ENCODE results near the gene GIT1. TPM values are rescaled to one million over a fixed set of nuclear protein-coding genes. Genes with fewer than 3 reads are reported as not detected.

Gene GIT1
- total RNA-seq, 6 donors from 2014 or later = 34.6 to 88.4 (median 45.5) TPM

DNA sequence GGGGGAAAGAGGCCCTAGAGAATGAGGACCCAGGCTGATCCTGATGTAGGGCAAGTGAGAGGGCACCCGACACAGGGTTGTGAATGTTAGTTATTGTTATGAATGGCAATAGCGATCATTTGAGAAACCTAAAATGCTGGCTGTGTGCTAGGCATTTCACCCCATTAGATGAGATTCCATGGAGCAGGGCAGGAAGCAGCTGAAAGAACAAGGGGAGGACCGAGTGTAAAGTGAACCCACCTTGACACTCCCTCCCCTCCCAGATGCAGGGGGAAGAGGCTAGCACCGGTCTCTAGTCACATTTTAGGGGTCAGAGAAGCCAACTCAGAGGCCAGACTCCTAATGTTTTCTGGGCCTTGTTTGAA lies 33.8 kb upstream of the GIT1 start:
- Histone ChIP-seq H3K4me1 (peaks cover 11 to 26% (median 20%) of the 10 kb centered on the region in 4 donors), H3K27ac (no peak overlapping the region), H3K4me3 (peak overlapping the region in 3 of 4 donors; percentile 67 to 76 (median 68)), H3K27me3 (peaks cover 0 to 2% (median 0%) of the 10 kb centered on the region in 4 donors), H3K36me3 (no peaks in the 10 kb centered on the region), H3K9me3 (no peaks in the 10 kb centered on the region)
- TF ChIP-seq POLR2AphosphoS5 (IDR thresholded peaks at IDR 0.05) (no peak), CTCF (IDR thresholded peaks at IDR 0.05) (no peak), EP300 (IDR thresholded peaks at IDR 0.05) (no peak), POLR2A (IDR thresholded peaks at IDR 0.05) (no peak)
- WGBS, 2 donors = 53 to 64% methylated on average over 4 of the region's 4 CpGs
- DNase-seq = no peak
- ATAC-seq (ENCODE audit: low FRiP score in 2 of 2) = no peak

DNA sequence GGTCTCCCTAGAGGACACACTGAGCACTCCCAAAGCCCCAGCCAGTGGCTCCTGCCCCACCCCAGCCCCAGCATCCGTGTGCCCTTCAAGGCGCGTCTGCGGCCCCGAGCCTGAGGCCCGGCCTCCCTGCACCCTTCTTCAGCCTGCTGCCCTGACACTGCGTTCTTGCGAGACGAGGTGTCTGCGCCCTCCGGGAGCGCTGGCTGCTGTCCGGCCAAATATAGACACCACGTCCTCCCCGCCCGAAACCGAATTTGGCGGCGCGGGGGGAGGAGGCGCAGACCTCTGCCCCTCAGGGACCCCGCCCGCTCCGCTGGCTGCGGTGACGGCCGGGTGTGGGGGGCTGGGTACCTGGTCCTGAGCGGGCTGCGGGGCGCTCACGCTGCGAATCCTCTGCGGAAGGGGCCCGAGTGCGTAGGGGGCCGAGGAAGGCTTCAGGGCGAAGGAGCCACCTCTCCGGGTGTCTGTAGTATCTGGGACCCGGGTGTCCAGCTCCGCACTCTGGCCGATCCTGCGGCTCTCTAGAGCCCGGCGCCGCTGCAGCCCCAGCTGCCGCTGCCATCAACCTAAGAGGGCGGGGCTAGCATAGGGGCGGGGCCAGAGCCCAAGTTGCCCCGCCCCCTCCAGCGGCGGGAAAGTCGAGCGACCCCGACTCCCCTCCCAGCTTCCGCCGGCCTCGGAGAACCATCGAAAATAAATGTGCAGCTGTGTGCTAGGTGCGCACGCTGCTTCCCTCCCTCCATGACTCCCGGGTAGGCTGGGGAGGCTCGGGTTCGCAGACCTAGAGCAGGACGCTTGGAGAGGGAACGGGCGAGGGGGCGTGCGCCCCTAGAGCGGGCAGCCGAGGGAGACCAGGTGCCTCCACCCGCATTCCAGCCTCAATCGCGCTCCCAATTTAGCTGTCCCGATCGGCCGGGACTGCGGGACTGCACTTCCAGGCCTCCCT lies 33.2 kb upstream of the GIT1 start, which contains the start of gene CORO6:
CORO6 (minus strand) TSS at position 576 of the 946 bp plus-strand sequence. CDS start 1,491 bp downstream, outside the sequence.
- Histone ChIP-seq H3K27me3 (peaks cover 0 to 2% (median 0%) of the 10 kb centered on the region in 4 donors), H3K9me3 (no peaks in the 10 kb centered on the region), H3K4me1 (peaks cover 15 to 33% (median 26%) of the 10 kb centered on the region in 4 donors), H3K4me3 (peak within 1 kb of the TSS; percentile 67 to 76 (median 70)), H3K36me3 (no peaks in the 10 kb centered on the region), H3K27ac (peak within 1 kb of the TSS in 2 of 4 donors; percentile 52 to 72)
- ATAC-seq (ENCODE audit: low FRiP score in 2 of 2) (peak; percentile 63 to 83), DNase-seq (peak; percentile 45 to 92)
- 2 to 3% methylated on average over 14 to 58 of the region's 77 CpGs for WGBS, 2 donors
- no peak for TF ChIP-seq CTCF (IDR thresholded peaks at IDR 0.05)
- TF ChIP-seq EP300 (IDR thresholded peaks at IDR 0.05) = no peak
- TF ChIP-seq POLR2AphosphoS5 (IDR thresholded peaks at IDR 0.05) = peak in 1 of 2 donors; percentile 18
- TF ChIP-seq POLR2A (IDR thresholded peaks at IDR 0.05) = peak in 1 of 4 donors; percentile 43

DNA sequence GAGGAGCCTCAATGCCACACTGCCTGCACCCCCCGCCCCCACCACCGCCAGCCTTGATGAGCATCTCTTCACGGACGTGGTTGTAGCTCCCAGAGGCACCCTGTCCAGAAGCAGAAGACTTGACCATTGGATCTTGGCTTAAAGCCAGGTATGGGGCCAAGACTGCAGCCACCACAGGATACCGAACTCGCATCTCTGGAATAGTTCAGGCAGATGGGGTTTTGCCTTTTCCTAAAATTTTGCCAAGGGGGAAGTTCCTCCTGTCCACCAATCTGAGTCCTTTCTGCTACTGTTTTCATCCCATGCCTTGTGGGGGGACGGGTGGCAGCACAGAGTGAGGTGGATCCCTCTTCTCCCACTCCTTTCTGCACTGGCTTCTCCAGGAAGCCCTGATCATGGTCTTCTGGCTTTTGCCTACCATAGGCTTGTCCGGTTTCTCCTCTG lies 32.3 kb upstream of the GIT1 start:
- H3K9me3 ChIP-seq = no peaks in the 10 kb centered on the region
- no peaks in the 10 kb centered on the region for H3K36me3 ChIP-seq
- H3K27me3 ChIP-seq = peaks cover 0 to 2% (median under 1%) of the 10 kb centered on the region in 4 donors
- no peak for ATAC-seq (ENCODE audit: low FRiP score in 2 of 2)
- no peak for DNase-seq
- peak overlapping the region in 3 of 4 donors; percentile 67 to 76 (median 68) for H3K4me3 ChIP-seq
- 46 to 78% methylated on average over 2 to 8 of the region's 8 CpGs for WGBS, 2 donors
- peak overlapping the region in 1 of 4 donors; percentile 52 for H3K27ac ChIP-seq
- peaks cover 23 to 41% (median 35%) of the 10 kb centered on the region in 4 donors for H3K4me1 ChIP-seq
- TF ChIP-seq CTCF (IDR thresholded peaks at IDR 0.05) = no peak
- no peak for TF ChIP-seq POLR2AphosphoS5 (IDR thresholded peaks at IDR 0.05)
- TF ChIP-seq EP300 (IDR thresholded peaks at IDR 0.05) = no peak
- no peak for TF ChIP-seq POLR2A (IDR thresholded peaks at IDR 0.05)

- H3K4me1 ChIP-seq = peaks cover 31 to 49% (median 43%) of the 10 kb centered on the region in 4 donors
- H3K4me3 ChIP-seq = no peak overlapping the region
- no peaks in the 10 kb centered on the region for H3K36me3 ChIP-seq
- TF ChIP-seq POLR2A (IDR thresholded peaks at IDR 0.05) (no peak), POLR2AphosphoS5 (IDR thresholded peaks at IDR 0.05) (no peak), CTCF (IDR thresholded peaks at IDR 0.05) (no peak), EP300 (IDR thresholded peaks at IDR 0.05) (no peak)
- no peaks in the 10 kb centered on the region for H3K9me3 ChIP-seq
- no peak overlapping the region for H3K27ac ChIP-seq
- H3K27me3 ChIP-seq = peaks cover 0 to 6% (median 1%) of the 10 kb centered on the region in 4 donors
- ATAC-seq (ENCODE audit: low FRiP score in 2 of 2) = no peak
- 93 to 96% methylated on average over 9 to 12 of the region's 12 CpGs for WGBS, 2 donors
- no peak for DNase-seq
Measured at GRCh38 chr17:29620779-29621500, 31.5 kb upstream of the GIT1 start.
